Measurements from ENCODE around the gene TAF8.

GRCh38 chr6:42032366-42032765 lies 18.0 kb upstream of the TAF8 start:
- TF ChIP-seq CTCF (IDR thresholded peaks at IDR 0.05) (no peak), EP300 (IDR thresholded peaks at IDR 0.05; ENCODE audit: low read depth) (no peak), POLR2AphosphoS5 (IDR thresholded peaks at IDR 0.05) (no peak)
